H9 (cell line): ENCODE measurements around the gene SGMS2. TPM values are rescaled to one million over a fixed set of nuclear protein-coding genes. Genes with fewer than 3 reads are reported as not detected.

Source experiments
- DNase-seq: peaks from one replicate; pipeline ENCODE4 v3.0.0-alpha.2; 2017
- H2AFZ ChIP-seq: one replicate; pipeline ENCODE4 v1.6.1; 2013; ENCODE audit warnings: mild to moderate bottlenecking, low read length, control low read depth, moderate library complexity
- H2AK5ac ChIP-seq: 2 replicates; pipeline ENCODE4 v1.6.1; 2013; ENCODE audit warnings: low read length, control low read depth, mixed read lengths; ENCODE audit not compliant: insufficient read length
- H2BK120ac ChIP-seq: one replicate; pipeline ENCODE4 v1.6.1; 2013; ENCODE audit warnings: low read depth, mild to moderate bottlenecking, low read length, control low read depth, inconsistent platforms; ENCODE audit not compliant: poor library complexity, severe bottlenecking
- H2BK12ac ChIP-seq: 2 replicates; pipeline ENCODE4 v1.6.1; 2013; ENCODE audit warnings: low read length, control low read depth, mixed read lengths, low read depth; ENCODE audit not compliant: insufficient read length
- H2BK15ac ChIP-seq: 2 replicates; pipeline ENCODE4 v1.6.1; 2013; ENCODE audit warnings: low read depth, low read length, control low read depth
- H2BK20ac ChIP-seq: one replicate; pipeline ENCODE4 v1.6.1; 2013; ENCODE audit warnings: low read depth, mild to moderate bottlenecking, low read length, control low read depth, inconsistent platforms; ENCODE audit not compliant: poor library complexity, severe bottlenecking
- H2BK5ac ChIP-seq: 2 replicates; pipeline ENCODE4 v1.6.1; 2013; ENCODE audit warnings: low read length, control low read depth, mixed read lengths; ENCODE audit not compliant: insufficient read length
- H3K14ac ChIP-seq: 2 replicates; pipeline ENCODE4 v1.6.1; 2013; ENCODE audit warnings: low read length, control low read depth; ENCODE audit not compliant: insufficient read depth
- H3K18ac ChIP-seq: 2 replicates; pipeline ENCODE4 v1.6.1; 2013; ENCODE audit warnings: low read depth, mild to moderate bottlenecking, mixed read lengths, low read length, control low read depth; ENCODE audit not compliant: insufficient read length
- H3K23ac ChIP-seq: 2 replicates; pipeline ENCODE4 v1.6.1; 2013; ENCODE audit warnings: low read length, control low read depth, mixed read lengths, low read depth; ENCODE audit not compliant: insufficient read length
- H3K23me2 ChIP-seq: 2 replicates; pipeline ENCODE4 v1.6.1; 2013; ENCODE audit warnings: low read depth, mild to moderate bottlenecking, mixed read lengths, low read length, control low read depth; ENCODE audit not compliant: insufficient read length, poor library complexity, severe bottlenecking
- H3K27ac ChIP-seq: 2 replicates; pipeline ENCODE4 v1.5.1; 2013; ENCODE audit warnings: low read length, control low read depth, mixed read lengths, low read depth; ENCODE audit not compliant: insufficient read length
- H3K27me3 ChIP-seq: 2 replicates; pipeline ENCODE4 v1.6.1; 2013; ENCODE audit warnings: low read length, control low read depth, inconsistent platforms; ENCODE audit not compliant: insufficient read depth
- H3K4ac ChIP-seq: 2 replicates; pipeline ENCODE4 v1.6.1; 2013; ENCODE audit warnings: low read depth, mild to moderate bottlenecking, control low read depth, inconsistent platforms, low read length, moderate library complexity
- H3K4me1 ChIP-seq: 2 replicates; pipeline ENCODE4 v1.6.1; 2013; ENCODE audit warnings: low read length, control low read depth, inconsistent platforms; ENCODE audit not compliant: insufficient read depth
- H3K4me2 ChIP-seq: 2 replicates; pipeline ENCODE4 v1.6.1; 2013; ENCODE audit warnings: low read length, control low read depth, mixed read lengths; ENCODE audit not compliant: insufficient read length, insufficient read depth
- H3K56ac ChIP-seq: 2 replicates; pipeline ENCODE4 v1.6.1; 2013; ENCODE audit warnings: low read depth, mild to moderate bottlenecking, mixed read lengths, low read length, control low read depth; ENCODE audit not compliant: insufficient read length
- H3K79me1 ChIP-seq: 2 replicates; pipeline ENCODE4 v1.6.1; 2013; ENCODE audit warnings: low read depth, mild to moderate bottlenecking, moderate library complexity, low read length, control low read depth, inconsistent platforms; ENCODE audit not compliant: insufficient read depth, poor library complexity, severe bottlenecking
- H3K79me2 ChIP-seq: 2 replicates; pipeline ENCODE4 v1.6.1; 2013; ENCODE audit warnings: low read length, control low read depth, inconsistent platforms; ENCODE audit not compliant: insufficient read depth
- H3K9ac ChIP-seq: 2 replicates; pipeline ENCODE4 v1.6.1; 2013; ENCODE audit warnings: low read length, control low read depth, mixed read lengths; ENCODE audit not compliant: insufficient read length; ENCODE audit errors: extremely low read depth
- H3K9me3 ChIP-seq: one replicate; pipeline ENCODE4 v1.6.1; 2013; ENCODE audit warnings: low read depth, low read length, inconsistent platforms; ENCODE audit not compliant: control insufficient read depth
- H3T11ph ChIP-seq: one replicate; pipeline ENCODE4 v1.6.1; 2013; ENCODE audit warnings: mild to moderate bottlenecking, low read length, control low read depth, inconsistent platforms
- H4K20me1 ChIP-seq: one replicate; pipeline ENCODE4 v1.6.1; 2013; ENCODE audit not compliant: control insufficient read depth, insufficient read length, insufficient read depth
- H4K5ac ChIP-seq: 2 replicates; pipeline ENCODE4 v1.6.1; 2013; ENCODE audit warnings: low read depth, mild to moderate bottlenecking, mixed read lengths, low read length, control low read depth; ENCODE audit not compliant: insufficient read length
- H4K8ac ChIP-seq: replicated peaks from 2 replicates; pipeline ENCODE4 v1.6.1; 2013; ENCODE audit warnings: low read length, control low read depth, mixed read lengths, low read depth; ENCODE audit not compliant: insufficient read length
- H4K91ac ChIP-seq: 2 replicates; pipeline ENCODE4 v1.6.1; 2013; ENCODE audit warnings: low read depth, mild to moderate bottlenecking, moderate library complexity, mixed read lengths, low read length, control low read depth; ENCODE audit not compliant: insufficient read length
- H3K27ac Mint-ChIP-seq, 3 experiments: 2 replicates in 2 of 3; 3 replicates in 1 of 3; pipeline ENCODE4 v1.8.0; 2020 to 2021; ENCODE audit warnings: mixed read lengths in 3 of 3, mild to moderate bottlenecking in 1 of 3, moderate library complexity in 1 of 3
- H3K27me3 Mint-ChIP-seq: 2 replicates; pipeline ENCODE4 v1.8.0; 2021; ENCODE audit warnings: low read depth, mild to moderate bottlenecking, moderate library complexity, mixed read lengths
- H3K36me3 Mint-ChIP-seq, 3 experiments: 2 replicates in 2 of 3; 3 replicates in 1 of 3; pipeline ENCODE4 v1.8.0; 2020 to 2021; ENCODE audit warnings: low read depth in 3 of 3, mixed read lengths in 3 of 3; ENCODE audit not compliant: insufficient read depth in 1 of 3
- H3K4me1 Mint-ChIP-seq, 2 experiments: 2 replicates each; pipeline ENCODE4 v1.8.0; 2020; ENCODE audit warnings: mixed read lengths in 2 of 2
- H3K4me3 Mint-ChIP-seq, 2 experiments: 2 replicates in 1 of 2; 3 replicates in 1 of 2; pipeline ENCODE4 v1.8.0; 2020 to 2021; ENCODE audit warnings: mild to moderate bottlenecking in 2 of 2, mixed read lengths in 2 of 2, moderate library complexity in 1 of 2
- H3K9me3 Mint-ChIP-seq, 2 experiments: 2 replicates in 1 of 2; 3 replicates in 1 of 2; pipeline ENCODE4 v1.8.0; 2020; ENCODE audit warnings: mild to moderate bottlenecking in 2 of 2, mixed read lengths in 2 of 2, moderate library complexity in 1 of 2
- CTCF ChIP-seq: fragments of 200-600 bp; sonication (generic); conservative IDR thresholded peaks from 3 replicates; pipeline ENCODE4 v1.8.0; 2021; ENCODE audit warnings: antibody characterized with exemption, mild to moderate bottlenecking
- WGBS: extraction: QIAGEN DNeasy Blood & Tissue Kit; methylation state at CpG from one replicate; pipeline ENCODE4 v1.1.7; 2013; ENCODE audit warnings: missing lambda C conversion rate, low lambda C conversion rate, mixed read lengths; ENCODE audit not compliant: insufficient read length; ENCODE audit errors: extremely low coverage; 5-methylcytosine and 5-hydroxymethylcytosine counted together
- total RNA-seq: library from RNA; stranded (reverse); gene quantifications from 2 replicates; pipeline ENCODE4 v1.2.1, GENCODE V29; 2021

Gene SGMS2
- total RNA-seq, 1 experiment from 2014 or later = 9.7 TPM

GRCh38 chr4:107854356-107855022 is 29.8 kb downstream of the SGMS2 start:
- no peak overlapping the region for H2BK12ac ChIP-seq
- no peak overlapping the region for H3K4ac ChIP-seq
- no CpG with 5 or more reads among the region's 3 CpGs for WGBS
- H4K91ac ChIP-seq = no peak overlapping the region
- no peak overlapping the region for H2BK15ac ChIP-seq
- no peak overlapping the region for H4K8ac ChIP-seq
- Mint-ChIP-seq H3K27me3 (no peaks in the 10 kb centered on the region), H3K9me3 (peaks cover 0 to 2% of the 10 kb centered on the region in 2 experiments; a peak in 1 of 5 replicates), H3K4me1 (peaks cover 21 to 22% of the 10 kb centered on the region in 2 experiments), H3K27ac (no peak overlapping the region), H3K4me3 (no peak overlapping the region), H3K36me3 (peaks cover 0 to 4% (median 0%) of the 10 kb centered on the region in 3 experiments; a peak in 1 of 7 replicates)
- no peak overlapping the region for H3K23ac ChIP-seq
- no peak overlapping the region for H3K27ac ChIP-seq
- H2BK120ac ChIP-seq = no peak overlapping the region
- no peaks in the 10 kb centered on the region for H4K20me1 ChIP-seq
- no peak overlapping the region for H3K56ac ChIP-seq
- H4K5ac ChIP-seq = no peak overlapping the region
- no peak overlapping the region for H3K18ac ChIP-seq
- DNase-seq = no peak
- no peaks in the 10 kb centered on the region for H3K23me2 ChIP-seq
- H3K4me1 ChIP-seq = peaks cover 7% of the 10 kb centered on the region; the same call in 1 of the 2 replicates
- H2BK5ac ChIP-seq = no peak overlapping the region
- H3K27me3 ChIP-seq = no peaks in the 10 kb centered on the region
- no peak overlapping the region for H3K4me2 ChIP-seq
- H2AFZ ChIP-seq = no peak overlapping the region
- H3K9me3 ChIP-seq = no peaks in the 10 kb centered on the region
- no peaks in the 10 kb centered on the region for H3K79me2 ChIP-seq
- no peak for TF ChIP-seq CTCF
- H3K14ac ChIP-seq = no peak overlapping the region
- H3T11ph ChIP-seq = no peak overlapping the region
- no peak overlapping the region for H2BK20ac ChIP-seq
- H3K79me1 ChIP-seq = no peaks in the 10 kb centered on the region
- no peak overlapping the region for H3K9ac ChIP-seq
- no peak overlapping the region for H2AK5ac ChIP-seq
